ENCODE data around the gene TP53BP2. TPM values are rescaled to one million over a fixed set of nuclear protein-coding genes. Genes with fewer than 3 reads are reported as not detected.

TP53BP2 gene
- total RNA-seq, 1 donor from 2014 or later, result 59.2 TPM

DNA sequence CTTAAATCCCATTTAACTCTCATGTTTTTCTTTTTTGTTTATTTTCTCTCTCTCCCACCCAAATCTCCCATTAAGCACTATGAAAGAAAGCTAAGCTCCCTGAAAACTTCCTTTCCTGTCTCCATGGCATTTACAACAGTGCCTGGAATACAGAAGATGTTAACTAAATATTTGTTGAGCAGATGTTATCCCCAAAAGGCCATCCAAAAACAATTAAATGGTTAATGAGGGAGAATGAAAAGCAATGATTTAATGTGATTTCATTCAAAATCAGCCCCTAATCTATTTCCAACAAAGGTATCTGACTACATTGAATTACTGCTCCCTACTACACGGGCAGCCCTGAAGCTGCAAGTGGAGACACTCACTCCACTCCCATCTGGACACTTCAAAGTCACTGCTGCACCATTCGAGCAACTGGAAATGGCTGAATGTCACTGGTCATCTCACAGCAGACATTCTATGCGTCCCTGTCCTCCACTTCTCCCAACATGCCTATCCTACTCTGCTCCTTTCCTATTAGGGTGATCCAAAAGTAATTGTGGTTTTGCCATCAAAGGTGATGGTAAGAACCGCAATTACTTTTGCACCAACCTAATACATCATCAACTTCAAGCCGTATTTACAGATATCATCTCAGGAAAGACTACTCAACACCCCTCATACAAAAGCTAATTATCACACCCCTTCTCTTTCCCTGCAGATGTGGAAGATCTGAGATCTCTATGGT is 7.5 kb downstream of the TP53BP2 start:
- no peak for DNase-seq (ENCODE audit: low spot score, unreplicated experiment)
- no peak overlapping the region for H3K4me3 Mint-ChIP-seq (ENCODE audit: low read depth)
- H3K27me3 Mint-ChIP-seq, result no peaks in the 10 kb centered on the region
- H3K36me3 Mint-ChIP-seq (ENCODE audit: insufficient read depth), result no peaks in the 10 kb centered on the region
- H3K27ac Mint-ChIP-seq, result no peak overlapping the region
- TF ChIP-seq, protein P1, sequence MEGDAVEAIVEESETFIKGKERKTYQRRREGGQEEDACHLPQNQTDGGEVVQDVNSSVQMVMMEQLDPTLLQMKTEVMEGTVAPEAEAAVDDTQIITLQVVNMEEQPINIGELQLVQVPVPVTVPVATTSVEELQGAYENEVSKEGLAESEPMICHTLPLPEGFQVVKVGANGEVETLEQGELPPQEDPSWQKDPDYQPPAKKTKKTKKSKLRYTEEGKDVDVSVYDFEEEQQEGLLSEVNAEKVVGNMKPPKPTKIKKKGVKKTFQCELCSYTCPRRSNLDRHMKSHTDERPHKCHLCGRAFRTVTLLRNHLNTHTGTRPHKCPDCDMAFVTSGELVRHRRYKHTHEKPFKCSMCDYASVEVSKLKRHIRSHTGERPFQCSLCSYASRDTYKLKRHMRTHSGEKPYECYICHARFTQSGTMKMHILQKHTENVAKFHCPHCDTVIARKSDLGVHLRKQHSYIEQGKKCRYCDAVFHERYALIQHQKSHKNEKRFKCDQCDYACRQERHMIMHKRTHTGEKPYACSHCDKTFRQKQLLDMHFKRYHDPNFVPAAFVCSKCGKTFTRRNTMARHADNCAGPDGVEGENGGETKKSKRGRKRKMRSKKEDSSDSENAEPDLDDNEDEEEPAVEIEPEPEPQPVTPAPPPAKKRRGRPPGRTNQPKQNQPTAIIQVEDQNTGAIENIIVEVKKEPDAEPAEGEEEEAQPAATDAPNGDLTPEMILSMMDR (IDR thresholded peaks at IDR 0.05; ENCODE audit: unreplicated experiment), result no peak
- H3K4me1 Mint-ChIP-seq (ENCODE audit: low read depth), result peaks cover 18% of the 10 kb centered on the region
- H3K9me3 Mint-ChIP-seq (ENCODE audit: low read depth), result no peaks in the 10 kb centered on the region

DNA sequence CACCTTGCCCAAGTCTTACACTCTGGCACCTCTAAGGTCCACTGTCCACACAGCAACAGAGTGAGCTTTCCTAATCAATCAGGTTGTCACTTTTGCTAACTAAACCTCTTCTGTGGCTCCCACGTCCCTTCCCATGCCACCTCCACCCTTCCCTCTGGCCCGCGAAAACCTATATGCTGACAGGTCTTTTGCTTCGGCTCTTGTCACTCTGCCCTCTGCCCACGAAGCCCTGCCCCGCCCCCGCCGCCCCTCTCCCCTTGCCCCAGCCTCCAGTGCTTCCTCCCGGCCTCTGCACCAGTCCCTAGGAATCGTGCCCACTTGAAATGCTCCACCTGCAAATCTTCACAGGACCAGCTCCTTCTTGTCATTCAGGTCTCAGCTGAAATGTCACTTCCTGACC is 8.1 kb downstream of the TP53BP2 start:
- TF ChIP-seq, protein P1 (IDR thresholded peaks at IDR 0.05; ENCODE audit: unreplicated experiment), result no peak
- Mint-ChIP-seq H3K27ac (no peak overlapping the region), H3K9me3 (ENCODE audit: low read depth) (no peaks in the 10 kb centered on the region), H3K4me1 (ENCODE audit: low read depth) (peaks cover 16% of the 10 kb centered on the region), H3K36me3 (ENCODE audit: insufficient read depth) (no peaks in the 10 kb centered on the region), H3K27me3 (no peaks in the 10 kb centered on the region), H3K4me3 (ENCODE audit: low read depth) (no peak overlapping the region)
- DNase-seq (ENCODE audit: low spot score, unreplicated experiment), result no peak

DNA sequence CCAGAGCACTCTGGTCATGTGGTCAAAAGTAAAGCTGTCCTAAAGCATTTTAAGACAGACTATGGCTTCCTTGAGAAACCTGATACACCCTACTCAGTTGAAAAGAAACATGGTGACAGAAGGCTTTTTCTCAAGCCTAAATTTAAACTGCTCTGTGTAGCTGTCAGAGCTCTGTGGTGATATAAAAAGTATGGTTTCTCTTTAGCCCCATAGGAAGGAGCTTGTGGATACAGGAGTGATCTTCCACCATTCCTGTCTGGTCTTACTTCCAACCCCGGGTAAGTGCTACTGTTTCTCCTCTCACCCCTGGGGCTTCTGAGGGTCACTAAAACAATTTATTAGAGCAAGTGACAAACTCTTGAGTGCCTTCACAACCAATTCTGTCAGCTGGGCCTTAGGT is 8.5 kb downstream of the TP53BP2 start:
- TF ChIP-seq, protein P1 (IDR thresholded peaks at IDR 0.05; ENCODE audit: unreplicated experiment), result no peak
- DNase-seq (ENCODE audit: low spot score, unreplicated experiment), result no peak
- Mint-ChIP-seq H3K27ac (no peak overlapping the region), H3K4me3 (ENCODE audit: low read depth) (no peak overlapping the region), H3K36me3 (ENCODE audit: insufficient read depth) (no peaks in the 10 kb centered on the region), H3K27me3 (no peaks in the 10 kb centered on the region), H3K4me1 (ENCODE audit: low read depth) (peaks cover 15% of the 10 kb centered on the region), H3K9me3 (ENCODE audit: low read depth) (no peaks in the 10 kb centered on the region)

GRCh38 chr1:223836586-223836985 is 9.2 kb downstream of the TP53BP2 start:
- Mint-ChIP-seq H3K36me3 (ENCODE audit: insufficient read depth) (no peaks in the 10 kb centered on the region), H3K9me3 (ENCODE audit: low read depth) (no peaks in the 10 kb centered on the region), H3K4me1 (ENCODE audit: low read depth) (peaks cover 15% of the 10 kb centered on the region), H3K27me3 (no peaks in the 10 kb centered on the region), H3K4me3 (ENCODE audit: low read depth) (no peak overlapping the region), H3K27ac (no peak overlapping the region)
- no peak for DNase-seq (ENCODE audit: low spot score, unreplicated experiment)
- TF ChIP-seq, protein P1 (IDR thresholded peaks at IDR 0.05; ENCODE audit: unreplicated experiment), result no peak

DNA sequence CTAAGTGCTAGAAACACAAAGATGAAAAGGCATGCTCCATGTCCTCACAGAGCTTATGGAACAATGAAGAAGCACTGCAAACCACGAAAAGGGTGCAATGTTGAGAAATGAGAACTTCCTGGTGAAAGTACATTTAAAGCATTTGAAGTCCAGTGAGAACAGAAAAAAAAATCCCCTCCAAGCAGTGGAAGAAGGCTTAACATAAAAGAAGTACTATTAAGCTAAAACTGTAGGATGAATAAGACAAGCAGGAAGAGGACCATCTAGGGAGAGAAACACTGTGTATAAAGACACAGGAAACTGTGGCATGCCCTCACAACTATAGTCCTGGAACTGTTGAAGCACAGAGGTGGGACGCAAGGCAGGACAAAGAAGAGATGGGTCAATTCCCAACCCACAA is 10.0 kb downstream of the TP53BP2 start:
- Mint-ChIP-seq H3K4me1 (ENCODE audit: low read depth) (peaks cover 15% of the 10 kb centered on the region), H3K36me3 (ENCODE audit: insufficient read depth) (no peaks in the 10 kb centered on the region), H3K27ac (no peak overlapping the region), H3K27me3 (no peaks in the 10 kb centered on the region), H3K4me3 (ENCODE audit: low read depth) (no peak overlapping the region), H3K9me3 (ENCODE audit: low read depth) (no peaks in the 10 kb centered on the region)
- no peak for DNase-seq (ENCODE audit: low spot score, unreplicated experiment)
- TF ChIP-seq, protein P1 (IDR thresholded peaks at IDR 0.05; ENCODE audit: unreplicated experiment), result no peak

Measured in progenitor cell of endocrine pancreas (in vitro differentiated cells).